BLaER1 (cell line): Measurements from ENCODE around the gene HDAC3.
A peak's percentile ranks its signal among the peaks of the same experiment; 100 is the strongest.

Experiments used
- H3K27ac ChIP-seq: shearing (Covaris generic); formaldehyde crosslinking; 2 replicates; pipeline ENCODE4 v1.8.1; 2022
- H3K27me3 ChIP-seq: shearing (Covaris generic); formaldehyde crosslinking; 2 replicates; pipeline ENCODE4 v1.8.1; 2022
- H3K36me3 ChIP-seq: shearing (Covaris generic); formaldehyde crosslinking; 2 replicates; pipeline ENCODE4 v1.8.1; 2022
- H3K4me1 ChIP-seq: shearing (Covaris generic); formaldehyde crosslinking; 2 replicates; pipeline ENCODE4 v1.8.1; 2022
- H3K4me2 ChIP-seq: shearing (Covaris generic); formaldehyde crosslinking; 2 replicates; pipeline ENCODE4 v1.8.1; 2022
- H3K4me3 ChIP-seq: shearing (Covaris generic); formaldehyde crosslinking; 2 replicates; pipeline ENCODE4 v1.8.1; 2022
- H3K9ac ChIP-seq: shearing (Covaris generic); formaldehyde crosslinking; 2 replicates; pipeline ENCODE4 v1.8.1; 2022
- H3K9me3 ChIP-seq: shearing (Covaris generic); formaldehyde crosslinking; 2 replicates; pipeline ENCODE4 v1.8.1; 2022
- H4K20me1 ChIP-seq: shearing (Covaris generic); formaldehyde crosslinking; 2 replicates; pipeline ENCODE4 v1.8.1; 2022
- Cebpa-rat ChIP-seq: shearing (Covaris generic); IDR thresholded peaks from 2 replicates; pipeline ENCODE4 v1.8.1; 2022

HDAC3 gene

DNA sequence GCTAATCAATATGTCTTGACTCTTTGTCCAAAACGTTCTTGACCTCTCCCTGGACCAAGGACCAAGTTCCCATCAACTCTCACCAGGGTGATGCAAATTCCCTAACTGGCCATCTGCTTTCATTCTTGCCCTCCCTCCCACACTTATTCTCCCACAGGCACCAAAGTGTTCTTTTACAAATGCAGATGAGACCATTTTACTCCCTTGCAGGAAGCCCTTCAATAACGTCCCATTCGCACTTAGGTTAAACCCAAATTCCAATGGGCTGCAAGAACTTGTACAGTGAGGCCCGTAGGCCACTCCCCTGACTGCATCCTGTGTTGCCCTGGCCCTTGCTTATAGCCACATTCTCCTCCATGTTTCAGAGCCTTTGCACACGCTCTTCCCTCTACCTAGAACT is 38.1 kb upstream of the HDAC3 start:
- TF ChIP-seq Cebpa-rat, result no peak
- Histone ChIP-seq H3K4me3 (no peak overlapping the region), H4K20me1 (no peaks in the 10 kb centered on the region), H3K27me3 (no peaks in the 10 kb centered on the region), H3K9me3 (no peaks in the 10 kb centered on the region), H3K9ac (no peak overlapping the region), H3K4me2 (no peak overlapping the region), H3K27ac (no peak overlapping the region), H3K4me1 (peaks cover 12% of the 10 kb centered on the region), H3K36me3 (no peaks in the 10 kb centered on the region)

GRCh38 chr5:141672841-141673813 is 36.5 kb upstream of the HDAC3 start:
- Histone ChIP-seq H3K27ac (no peak overlapping the region), H3K4me2 (no peak overlapping the region), H3K36me3 (no peaks in the 10 kb centered on the region), H3K9me3 (no peaks in the 10 kb centered on the region), H3K27me3 (no peaks in the 10 kb centered on the region), H3K4me1 (peaks cover 9% of the 10 kb centered on the region; the same call in 1 of the 2 replicates), H4K20me1 (no peaks in the 10 kb centered on the region), H3K9ac (no peak overlapping the region), H3K4me3 (no peak overlapping the region)
- no peak for TF ChIP-seq Cebpa-rat

GRCh38 chr5:141672071-141672840 is 35.6 kb upstream of the HDAC3 start:
- no peaks in the 10 kb centered on the region for H4K20me1 ChIP-seq
- H3K4me3 ChIP-seq, result no peak overlapping the region
- H3K9me3 ChIP-seq, result no peaks in the 10 kb centered on the region
- H3K27me3 ChIP-seq, result no peaks in the 10 kb centered on the region
- no peaks in the 10 kb centered on the region for H3K36me3 ChIP-seq
- peaks cover 9% of the 10 kb centered on the region; the same call in 1 of the 2 replicates for H3K4me1 ChIP-seq
- no peak overlapping the region for H3K9ac ChIP-seq
- no peak for TF ChIP-seq Cebpa-rat
- no peak overlapping the region for H3K27ac ChIP-seq
- no peak overlapping the region for H3K4me2 ChIP-seq

DNA sequence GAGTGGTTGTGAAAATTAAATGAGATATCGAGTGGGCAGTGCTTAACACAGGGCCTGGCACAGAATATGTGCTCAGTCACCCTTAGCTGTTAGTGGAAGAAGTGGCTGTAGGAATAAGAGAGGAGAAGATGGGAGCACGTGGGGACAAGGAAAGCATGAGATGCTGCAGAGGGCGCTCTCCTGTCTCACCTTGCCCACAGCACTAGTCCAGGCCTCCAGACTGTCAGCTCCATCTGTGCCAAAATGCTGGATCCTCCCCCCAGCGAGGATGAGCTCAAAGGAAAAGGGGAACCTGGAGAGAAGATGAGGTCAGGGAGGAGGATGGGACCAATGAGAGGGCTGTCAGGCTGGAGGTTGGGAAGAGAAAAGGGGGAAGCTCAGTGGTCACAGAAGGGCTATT is 32.9 kb upstream of the HDAC3 start:
- Histone ChIP-seq H4K20me1 (no peaks in the 10 kb centered on the region), H3K4me2 (no peak overlapping the region), H3K4me3 (no peak overlapping the region), H3K9ac (no peak overlapping the region), H3K27ac (no peak overlapping the region), H3K9me3 (no peaks in the 10 kb centered on the region), H3K27me3 (no peaks in the 10 kb centered on the region), H3K4me1 (peaks cover 13% of the 10 kb centered on the region; the same call in 1 of the 2 replicates), H3K36me3 (no peaks in the 10 kb centered on the region)
- TF ChIP-seq Cebpa-rat, result no peak

- no peaks in the 10 kb centered on the region for H3K36me3 ChIP-seq
- H3K27ac ChIP-seq, result no peak overlapping the region
These were observed 32.1 kb upstream of the HDAC3 start for GRCh38 chr5:141668601-141669265.

DNA sequence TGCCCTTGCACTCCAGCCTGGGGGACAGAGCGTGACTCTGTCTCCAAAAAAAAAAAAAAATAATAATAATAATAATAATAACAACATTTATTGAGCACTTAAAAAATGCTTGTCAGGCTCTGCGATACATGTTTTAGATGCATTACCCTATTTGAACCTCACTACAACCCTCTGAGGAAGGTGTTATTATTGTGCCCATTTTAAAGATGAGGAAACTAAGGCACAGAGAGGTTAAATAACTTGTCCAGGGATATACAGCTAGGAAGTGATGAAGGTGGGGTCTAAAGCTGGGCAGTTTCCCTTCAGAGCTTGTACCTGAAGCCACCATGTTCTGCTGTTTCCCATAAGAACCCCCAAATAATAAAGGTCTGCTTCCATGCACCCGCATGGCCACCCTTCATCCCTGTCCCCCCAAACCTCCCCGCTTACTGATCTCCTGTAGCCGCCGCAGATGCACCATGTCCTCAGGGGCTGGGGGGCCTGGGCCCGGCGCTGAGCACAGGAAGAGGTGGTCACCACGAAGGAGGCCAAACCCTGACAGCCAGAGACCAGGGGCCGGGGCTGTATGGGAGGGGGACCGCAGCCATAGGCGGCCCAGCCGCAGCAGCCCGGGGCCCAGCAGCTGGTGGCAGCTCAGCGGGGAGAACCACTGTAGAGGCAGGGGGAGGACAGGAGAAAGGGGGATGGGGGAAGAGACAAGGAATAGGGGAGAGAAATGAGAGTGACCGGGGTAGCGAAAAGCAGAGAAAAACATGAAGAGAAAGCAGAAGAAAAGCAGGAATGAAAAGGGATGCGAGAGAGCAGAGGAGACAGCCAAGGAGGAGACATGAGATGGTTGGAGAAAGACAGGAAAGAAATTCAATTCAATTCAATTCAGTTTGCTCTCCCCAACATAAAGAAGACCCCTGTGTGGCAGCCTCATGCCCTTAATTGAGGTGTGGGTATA is 29.6 kb upstream of the HDAC3 start:
- TF ChIP-seq Cebpa-rat, result no peak
- H3K27me3 ChIP-seq, result no peaks in the 10 kb centered on the region
- no peaks in the 10 kb centered on the region for H3K36me3 ChIP-seq
- no peaks in the 10 kb centered on the region for H3K9me3 ChIP-seq
- H3K4me1 ChIP-seq, result peaks cover 4% of the 10 kb centered on the region; the same call in 1 of the 2 replicates
- no peak overlapping the region for H3K27ac ChIP-seq
- H3K4me2 ChIP-seq, result no peak overlapping the region
- H4K20me1 ChIP-seq, result no peaks in the 10 kb centered on the region
- no peak overlapping the region for H3K9ac ChIP-seq
- no peak overlapping the region for H3K4me3 ChIP-seq

More at GRCh38 chr5:141668601-141669265, 32.1 kb upstream of the HDAC3 start:
- no peak overlapping the region for H3K4me3 ChIP-seq
- TF ChIP-seq Cebpa-rat, result no peak
- H3K9ac ChIP-seq, result peak overlapping the region; percentile 22; the same call in 1 of the 2 replicates
- no peak overlapping the region for H3K4me2 ChIP-seq
- H3K27me3 ChIP-seq, result no peaks in the 10 kb centered on the region
- no peaks in the 10 kb centered on the region for H4K20me1 ChIP-seq
- no peaks in the 10 kb centered on the region for H3K9me3 ChIP-seq
- peaks cover 12% of the 10 kb centered on the region; the same call in 1 of the 2 replicates for H3K4me1 ChIP-seq

- H3K27me3 ChIP-seq, result no peaks in the 10 kb centered on the region
- H3K4me2 ChIP-seq, result peak overlapping the region; percentile 28; the same call in 1 of the 2 replicates
- H3K4me3 ChIP-seq, result no peak overlapping the region
- H4K20me1 ChIP-seq, result no peaks in the 10 kb centered on the region
- no peaks in the 10 kb centered on the region for H3K36me3 ChIP-seq
- TF ChIP-seq Cebpa-rat, result no peak
- no peak overlapping the region for H3K9ac ChIP-seq
- H3K4me1 ChIP-seq, result peaks cover 4% of the 10 kb centered on the region; the same call in 1 of the 2 replicates
- H3K27ac ChIP-seq, result no peak overlapping the region
- no peaks in the 10 kb centered on the region for H3K9me3 ChIP-seq
These were observed 28.2 kb upstream of the HDAC3 start for GRCh38 chr5:141664733-141665461.

- H3K27ac ChIP-seq, result no peak overlapping the region
- H3K4me1 ChIP-seq, result peaks cover 4% of the 10 kb centered on the region; the same call in 1 of the 2 replicates
- no peaks in the 10 kb centered on the region for H4K20me1 ChIP-seq
- no peak overlapping the region for H3K4me3 ChIP-seq
- no peak overlapping the region for H3K4me2 ChIP-seq
- H3K9ac ChIP-seq, result no peak overlapping the region
- no peaks in the 10 kb centered on the region for H3K9me3 ChIP-seq
- H3K27me3 ChIP-seq, result no peaks in the 10 kb centered on the region
- no peaks in the 10 kb centered on the region for H3K36me3 ChIP-seq
- TF ChIP-seq Cebpa-rat, result no peak
These were observed 26.9 kb upstream of the HDAC3 start for GRCh38 chr5:141663506-141663905.
